ENCODE results near the gene PAN3.
A peak's percentile ranks its signal among the peaks of the same experiment; 100 is the strongest.
"Not testable (repeated sequence)": the region's sequence is repeated elsewhere in the genome, so short reads cannot be mapped to it uniquely, and the experiment has no call there.

Gene PAN3

GRCh38 chr13:28138756-28139470 is 568 bp downstream of the PAN3 start:
- peak; percentile 64 for DNase-seq (ENCODE audit: low read depth)

GRCh38 chr13:28140433-28141125 is 2.2 kb downstream of the PAN3 start:
- DNase-seq (ENCODE audit: low read depth): no peak

DNA sequence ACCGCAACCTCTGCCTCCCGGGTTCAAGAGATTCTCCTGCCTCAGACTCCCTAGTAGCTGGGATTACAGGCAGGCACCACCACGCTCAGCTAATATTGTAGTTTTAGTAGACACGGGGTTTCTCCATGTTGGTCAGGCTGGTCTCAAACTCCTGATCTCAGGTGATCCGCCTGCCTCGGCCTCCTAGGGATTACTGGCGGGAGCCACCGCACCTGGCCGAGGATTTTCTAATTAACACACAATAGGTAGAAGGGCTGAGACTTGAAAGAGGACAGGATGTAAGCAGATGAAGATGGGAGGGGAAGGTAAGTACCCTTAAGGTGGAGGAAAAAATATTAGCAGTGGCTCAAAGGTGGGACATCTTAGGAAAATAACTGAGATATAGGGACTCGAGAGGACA is 3.2 kb downstream of the PAN3 start:
- not testable (repeated sequence) for DNase-seq (ENCODE audit: low read depth)

- no peak for DNase-seq (ENCODE audit: low read depth)
Measured at GRCh38 chr13:28145049-28145448, 6.7 kb downstream of the PAN3 start.

GRCh38 chr13:28147495-28147894 is 9.2 kb downstream of the PAN3 start:
- DNase-seq (ENCODE audit: low read depth): no peak

- DNase-seq (ENCODE audit: low read depth): no peak
Measured at GRCh38 chr13:28159057-28159456, 20.7 kb downstream of the PAN3 start.

GRCh38 chr13:28161370-28161769 is 23.0 kb downstream of the PAN3 start:
- no peak for DNase-seq (ENCODE audit: low read depth)

DNA sequence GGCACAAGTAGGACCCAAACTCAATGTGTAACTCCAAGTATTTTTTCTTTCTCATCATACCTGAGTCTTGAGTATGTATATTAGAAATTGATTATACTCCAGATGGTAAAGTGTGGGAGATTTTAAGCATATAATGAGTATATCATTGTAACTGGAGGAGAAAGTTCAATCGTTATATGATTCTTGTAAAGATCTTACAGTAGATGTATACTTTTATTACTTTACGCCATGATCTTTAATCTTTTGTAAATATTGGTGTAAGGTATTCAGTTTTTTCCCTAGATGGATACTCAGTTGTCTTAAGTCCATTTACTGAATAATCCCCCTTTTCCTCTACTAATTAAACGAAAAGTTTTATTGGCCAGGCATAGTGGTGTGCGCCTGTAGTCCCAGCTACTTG is 25.2 kb downstream of the PAN3 start:
- DNase-seq (ENCODE audit: low read depth): no peak

- no peak for DNase-seq (ENCODE audit: low read depth)
Measured at GRCh38 chr13:28166257-28166656, 27.9 kb downstream of the PAN3 start.

- no peak for DNase-seq (ENCODE audit: low read depth)
Measured at GRCh38 chr13:28171266-28171665, 32.9 kb downstream of the PAN3 start.

- no peak for DNase-seq (ENCODE audit: low read depth)
Measured at GRCh38 chr13:28172947-28173346, 34.6 kb downstream of the PAN3 start.

- no peak for DNase-seq (ENCODE audit: low read depth)
Measured at GRCh38 chr13:28173793-28174192, 35.4 kb downstream of the PAN3 start.

GRCh38 chr13:28177327-28177726 is 39.0 kb downstream of the PAN3 start:
- DNase-seq (ENCODE audit: low read depth): no peak

GRCh38 chr13:28177877-28178276 is 39.5 kb downstream of the PAN3 start:
- DNase-seq (ENCODE audit: low read depth): no peak

GRCh38 chr13:28179974-28180373 is 41.6 kb downstream of the PAN3 start:
- DNase-seq (ENCODE audit: low read depth): no peak

DNA sequence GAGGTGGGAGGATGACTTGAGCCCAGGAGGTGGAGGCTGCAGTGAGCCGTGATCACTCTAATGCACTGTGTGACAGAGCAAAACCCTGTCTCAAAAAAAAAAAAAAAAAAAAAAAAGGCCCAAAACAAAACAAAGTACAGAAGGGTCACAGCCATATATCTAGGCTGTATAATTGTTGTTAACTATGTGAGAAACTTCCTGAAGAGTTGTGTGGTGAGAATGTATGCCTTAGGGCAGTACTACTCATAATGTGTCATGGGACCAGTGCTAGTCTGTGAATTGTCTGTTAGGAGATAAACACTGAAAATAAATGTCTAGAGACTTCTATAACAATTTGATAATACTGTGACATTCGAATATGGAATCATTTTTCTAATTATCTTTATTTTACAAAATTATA is 43.1 kb downstream of the PAN3 start:
- peak; percentile 44 for DNase-seq (ENCODE audit: low read depth)

GRCh38 chr13:28185256-28185655 is 46.9 kb downstream of the PAN3 start:
- no peak for DNase-seq (ENCODE audit: low read depth)

- DNase-seq (ENCODE audit: low read depth): no peak
Measured at GRCh38 chr13:28199089-28199488, 60.7 kb downstream of the PAN3 start.

DNA sequence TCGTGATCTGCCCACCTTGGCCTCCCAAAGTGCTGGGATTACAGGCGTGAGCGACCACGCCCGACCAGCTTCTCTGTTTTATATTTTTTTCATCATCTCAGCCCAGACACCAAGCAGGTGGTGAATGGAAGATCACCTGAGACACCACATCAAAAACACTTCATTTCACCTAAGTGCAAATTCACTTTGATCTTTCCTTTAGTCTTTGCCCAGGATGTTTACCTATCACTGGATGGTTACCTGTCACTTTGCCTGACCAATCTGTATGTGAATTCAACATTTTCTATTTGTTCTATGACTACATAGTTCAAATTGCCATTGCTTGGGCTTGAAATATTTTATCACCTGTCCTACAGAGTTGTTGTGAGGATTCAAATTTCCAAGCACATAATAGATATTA is 65.7 kb downstream of the PAN3 start:
- DNase-seq (ENCODE audit: low read depth): no peak

DNA sequence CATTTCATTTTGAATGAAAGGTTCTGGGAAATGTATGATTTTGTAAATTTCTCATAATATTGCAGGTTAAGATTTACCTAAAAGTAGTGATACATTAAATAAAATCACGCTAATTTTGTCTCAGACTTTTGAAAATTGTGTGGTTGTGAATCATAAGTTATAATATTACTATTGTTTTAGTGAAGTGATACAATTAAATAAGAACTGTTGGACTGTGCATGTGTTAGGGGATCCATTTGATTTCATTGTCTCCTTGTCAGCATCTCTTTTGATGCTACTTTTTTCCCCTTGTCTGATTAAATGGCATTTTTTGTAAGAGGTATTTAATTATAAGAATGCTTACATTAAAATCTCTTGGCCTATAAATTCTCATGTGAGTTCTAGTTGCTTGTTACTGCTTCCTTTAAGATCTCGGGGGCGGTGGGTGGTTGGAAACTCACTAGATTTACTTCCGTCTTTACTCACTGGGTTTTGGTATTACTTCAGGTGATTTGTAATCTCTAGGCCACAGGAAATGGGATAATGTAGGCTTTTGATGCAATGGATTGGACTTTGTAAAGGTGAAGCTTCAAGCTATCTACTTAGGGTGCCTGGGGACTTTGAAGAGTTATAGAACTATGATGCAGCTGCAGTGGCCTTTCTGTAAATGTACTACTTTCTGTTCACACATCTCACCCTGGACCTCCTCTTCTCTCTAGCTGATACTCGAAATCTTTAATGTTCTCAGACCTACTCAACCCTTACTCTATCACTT is 66.5 kb downstream of the PAN3 start:
- DNase-seq (ENCODE audit: low read depth): no peak

GRCh38 chr13:28218679-28219078 is 80.3 kb downstream of the PAN3 start:
- no peak for DNase-seq (ENCODE audit: low read depth)

- DNase-seq (ENCODE audit: low read depth): no peak
Measured at GRCh38 chr13:28219408-28220099, 81.2 kb downstream of the PAN3 start.

DNA sequence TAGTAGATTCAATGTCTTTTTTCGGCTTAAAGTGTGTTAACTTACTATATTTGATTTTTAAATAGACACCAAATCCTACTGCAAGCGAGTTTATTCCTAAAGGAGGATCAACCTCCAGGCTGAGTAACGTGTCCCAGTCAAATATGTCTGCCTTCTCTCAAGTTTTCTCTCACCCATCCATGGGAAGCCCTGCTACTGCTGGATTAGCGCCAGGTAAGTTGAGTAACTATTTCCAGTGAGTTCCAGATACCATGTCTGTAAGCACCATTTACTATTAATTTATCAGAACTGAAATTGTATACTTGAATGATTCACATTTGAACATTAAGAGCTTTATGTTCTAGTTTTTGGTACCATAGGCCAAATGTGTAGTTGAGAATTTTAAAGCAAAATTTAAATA is 81.8 kb downstream of the PAN3 start:
- DNase-seq (ENCODE audit: low read depth): no peak

Data from non-pigmented ciliary epithelial cell (primary cell).